Lower leg skin (tissue), 3 donors: ENCODE results near the gene AMN.

Experiments used
- POLR2A ChIP-seq, 2 donors: fragments of 450-650 bp; IDR thresholded peaks; one replicate each; pipeline ENCODE4 v1.6.1; 2016 to 2017; ENCODE audit warnings: antibody characterized with exemption in 2 of 2, mild to moderate bottlenecking in 1 of 2, moderate library complexity in 1 of 2
- TF ChIP-seq, protein P1 (sequence below), 3 donors: fragments of 450-650 bp; IDR thresholded peaks; one replicate each; pipeline ENCODE4 v1.5.1; 2016; ENCODE audit warnings: antibody characterized with exemption in 3 of 3, mild to moderate bottlenecking in 3 of 3, moderate library complexity in 2 of 3

DNA sequence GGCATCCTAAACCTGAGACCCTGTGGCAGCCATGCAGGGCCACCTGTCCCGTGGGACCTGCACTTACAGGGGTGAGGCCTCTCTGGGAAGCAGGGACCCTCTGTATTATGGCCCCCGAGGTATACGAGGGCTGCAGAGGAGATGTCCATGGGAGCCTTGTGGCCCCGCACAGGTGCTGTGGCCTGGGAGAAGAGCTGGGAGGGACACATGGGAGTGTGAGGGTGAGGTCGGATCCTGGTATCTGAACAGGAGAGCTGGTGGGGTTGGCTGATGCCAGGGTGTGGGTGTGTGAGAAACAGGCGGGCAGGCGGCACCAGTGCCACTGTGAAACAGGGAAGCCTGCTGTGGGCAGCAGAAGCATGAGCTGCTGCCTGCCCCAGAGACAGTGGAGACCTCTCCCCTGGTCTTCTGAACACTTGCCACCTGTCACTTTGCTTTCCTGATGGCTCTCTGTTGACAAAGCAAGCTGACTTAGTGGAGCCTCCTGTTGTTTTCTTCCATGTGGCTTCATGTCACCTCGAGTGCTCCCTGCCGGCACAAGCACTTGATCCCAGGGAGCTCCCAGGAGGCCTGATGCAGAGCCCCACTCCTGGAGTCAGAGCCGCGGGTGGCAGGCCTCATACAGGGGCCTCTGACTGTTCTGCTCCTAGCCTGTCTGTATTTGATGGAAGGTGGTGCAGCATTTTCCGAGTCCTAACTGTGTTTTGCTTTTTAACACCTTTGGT lies 19.8 kb upstream of the AMN start:
- TF ChIP-seq, protein P1, sequence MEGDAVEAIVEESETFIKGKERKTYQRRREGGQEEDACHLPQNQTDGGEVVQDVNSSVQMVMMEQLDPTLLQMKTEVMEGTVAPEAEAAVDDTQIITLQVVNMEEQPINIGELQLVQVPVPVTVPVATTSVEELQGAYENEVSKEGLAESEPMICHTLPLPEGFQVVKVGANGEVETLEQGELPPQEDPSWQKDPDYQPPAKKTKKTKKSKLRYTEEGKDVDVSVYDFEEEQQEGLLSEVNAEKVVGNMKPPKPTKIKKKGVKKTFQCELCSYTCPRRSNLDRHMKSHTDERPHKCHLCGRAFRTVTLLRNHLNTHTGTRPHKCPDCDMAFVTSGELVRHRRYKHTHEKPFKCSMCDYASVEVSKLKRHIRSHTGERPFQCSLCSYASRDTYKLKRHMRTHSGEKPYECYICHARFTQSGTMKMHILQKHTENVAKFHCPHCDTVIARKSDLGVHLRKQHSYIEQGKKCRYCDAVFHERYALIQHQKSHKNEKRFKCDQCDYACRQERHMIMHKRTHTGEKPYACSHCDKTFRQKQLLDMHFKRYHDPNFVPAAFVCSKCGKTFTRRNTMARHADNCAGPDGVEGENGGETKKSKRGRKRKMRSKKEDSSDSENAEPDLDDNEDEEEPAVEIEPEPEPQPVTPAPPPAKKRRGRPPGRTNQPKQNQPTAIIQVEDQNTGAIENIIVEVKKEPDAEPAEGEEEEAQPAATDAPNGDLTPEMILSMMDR (IDR thresholded peaks at IDR 0.05): no peak
- TF ChIP-seq POLR2A (IDR thresholded peaks at IDR 0.05): no peak
